ENCODE data around the gene SMAD1.

DNA sequence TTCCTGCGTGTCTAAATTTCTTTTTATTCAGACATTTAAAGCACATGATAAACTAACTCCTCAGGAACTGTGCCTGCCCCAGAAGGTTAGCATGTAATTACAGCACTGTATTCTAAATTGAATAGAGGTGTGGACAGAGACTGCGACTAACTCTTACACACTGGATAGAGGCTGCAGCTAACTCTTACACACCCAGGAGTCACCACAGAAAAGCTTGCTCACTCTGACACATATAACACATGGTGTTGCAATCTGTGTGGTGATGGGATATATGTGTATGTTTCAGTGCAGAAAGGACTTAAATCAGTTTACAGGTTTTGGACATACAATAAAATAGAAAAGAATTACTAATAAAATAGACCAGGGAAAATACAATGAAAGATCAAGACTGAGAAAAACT, 41.5 kb downstream of the SMAD1 start:
- TF ChIP-seq POLR2AphosphoS5 (IDR thresholded peaks at IDR 0.05; ENCODE audit: borderline replicate concordance, low read depth, low read length) (no peak), EZH2 (IDR thresholded peaks at IDR 0.05) (no peak), FOXP2 (optimal IDR thresholded peaks at IDR 0.05; ENCODE audit: control extremely low read depth, extremely low read length, insufficient read depth) (no peak)
